GM18511 (cell line): ENCODE data around the gene MUCL1.

Experiments
- ATAC-seq: cut with Tn5 transposase; IDR thresholded peaks from one replicate; pipeline ENCODE4 v1.9.1; 2021; ENCODE audit warnings: mild to moderate bottlenecking, moderate library complexity; ENCODE audit not compliant: unreplicated experiment

MUCL1 gene

DNA sequence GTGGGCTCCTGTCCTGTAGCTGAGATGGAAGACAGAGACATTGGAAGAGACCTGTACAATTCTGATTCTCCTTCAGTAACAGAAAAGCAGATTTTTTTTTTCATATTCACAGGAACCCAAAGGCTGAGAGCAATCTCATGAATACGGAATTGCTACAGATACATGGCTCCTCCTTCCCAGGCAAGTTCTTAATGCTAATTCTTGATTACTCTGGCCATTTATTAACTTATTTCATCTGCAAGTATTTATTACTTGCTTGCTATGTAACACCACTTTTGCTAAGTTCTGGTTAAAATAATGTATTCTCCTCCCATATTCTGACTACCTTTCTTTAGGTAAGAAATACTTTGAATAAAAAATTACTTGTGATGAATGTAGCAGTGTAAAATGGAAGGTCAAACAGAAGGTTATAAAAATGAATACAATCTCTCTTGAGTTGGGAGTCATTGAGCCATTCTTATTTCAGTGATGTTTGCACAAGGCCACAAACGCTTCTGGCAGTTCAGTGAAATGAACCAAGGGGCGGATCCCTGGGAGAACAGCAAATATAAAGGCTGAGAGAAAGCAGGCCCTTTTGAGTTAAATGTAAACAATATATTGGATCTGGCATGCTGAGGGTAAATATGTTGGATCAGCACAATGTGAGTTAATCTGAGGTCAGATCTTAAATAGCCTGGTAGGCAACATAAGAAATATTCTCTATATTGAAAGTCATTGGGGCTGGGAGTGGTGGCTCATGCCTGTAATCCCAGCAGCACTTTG is 37.6 kb downstream of the MUCL1 start:
- ATAC-seq = no peak
